HS-27A (cell line): ENCODE results near the gene TP63.

Experiments used
- DNase-seq: peaks from one replicate; pipeline ENCODE4 v3.0.0-alpha.2; 2012; ENCODE audit warnings: low read depth, missing footprints

Gene TP63

GRCh38 chr3:189821262-189821661 lies 190.1 kb downstream of the TP63 start:
- DNase-seq: no peak

GRCh38 chr3:189822726-189823125 lies 191.5 kb downstream of the TP63 start:
- no peak for DNase-seq

GRCh38 chr3:189824629-189825312 lies 193.6 kb downstream of the TP63 start:
- DNase-seq: peak; percentile 59

GRCh38 chr3:189826566-189826965 lies 195.4 kb downstream of the TP63 start:
- DNase-seq: no peak

GRCh38 chr3:189827108-189827507 lies 195.9 kb downstream of the TP63 start:
- DNase-seq: no peak

GRCh38 chr3:189830401-189830800 lies 199.2 kb downstream of the TP63 start:
- DNase-seq: no peak

GRCh38 chr3:189833266-189833665 lies 202.1 kb downstream of the TP63 start:
- DNase-seq: no peak

GRCh38 chr3:189833996-189834395 lies 202.8 kb downstream of the TP63 start:
- no peak for DNase-seq

GRCh38 chr3:189834462-189834861 lies 203.3 kb downstream of the TP63 start:
- no peak for DNase-seq

GRCh38 chr3:189836795-189837194 lies 205.6 kb downstream of the TP63 start:
- DNase-seq: no peak

GRCh38 chr3:189838291-189838690 lies 207.1 kb downstream of the TP63 start:
- no peak for DNase-seq

GRCh38 chr3:189839576-189839975 lies 208.4 kb downstream of the TP63 start:
- peak; percentile 22 for DNase-seq

- DNase-seq: no peak
These were observed 210.4 kb downstream of the TP63 start for GRCh38 chr3:189841473-189842205.

GRCh38 chr3:189842681-189843602 lies 211.8 kb downstream of the TP63 start:
- DNase-seq: no peak

GRCh38 chr3:189845069-189845468 lies 213.9 kb downstream of the TP63 start:
- no peak for DNase-seq

- DNase-seq: peak; percentile 57
These were observed 217.3 kb downstream of the TP63 start for GRCh38 chr3:189848395-189849040.

- DNase-seq: no peak
These were observed 218.1 kb downstream of the TP63 start for GRCh38 chr3:189849262-189849661.

GRCh38 chr3:189851682-189852081 lies 220.5 kb downstream of the TP63 start:
- no peak for DNase-seq

GRCh38 chr3:189853906-189854305 lies 222.7 kb downstream of the TP63 start:
- no peak for DNase-seq

- DNase-seq: no peak
These were observed 229.1 kb downstream of the TP63 start for GRCh38 chr3:189860296-189860695.

- no peak for DNase-seq
These were observed 231.3 kb downstream of the TP63 start for GRCh38 chr3:189862385-189862998.

GRCh38 chr3:189863031-189863430 lies 231.8 kb downstream of the TP63 start:
- DNase-seq: no peak
